Brain microvascular endothelial cell (primary cell): ENCODE data around the gene SPINDOC.
A peak's percentile ranks its signal among the peaks of the same experiment; 100 is the strongest.

Source experiments
- DNase-seq: peaks from one replicate; pipeline ENCODE4 v3.0.0-alpha.2; 2020
- H3K27ac ChIP-seq: fragments of 250-450 bp; sonication (Bioruptor Pico); 2 replicates; pipeline ENCODE4 v1.5.1; 2020; ENCODE audit warnings: mild to moderate bottlenecking, moderate library complexity
- H3K27me3 ChIP-seq: fragments of 250-450 bp; sonication (Bioruptor Pico); replicated peaks from 2 replicates; pipeline ENCODE4 v1.5.1; 2020; ENCODE audit warnings: mild to moderate bottlenecking
- H3K36me3 ChIP-seq: fragments of 250-450 bp; sonication (Bioruptor Pico); replicated peaks from 2 replicates; pipeline ENCODE4 v1.5.1; 2020; ENCODE audit warnings: mild to moderate bottlenecking
- H3K4me3 ChIP-seq: 2 replicates; pipeline ENCODE4 v1.5.1; 2011; ENCODE audit warnings: low read depth, mild to moderate bottlenecking, control low read depth, low read length, moderate library complexity
- in situ Hi-C: cut with HindIII; loops from 2 replicates; pipeline ENCODE4 v1.10.0; 2017; ENCODE audit warnings: low sequenced_read_pairs, low pct_ligation_motif_present
- TF ChIP-seq, protein P1 (sequence below): IDR thresholded peaks from 2 replicates; pipeline ENCODE4 v1.5.1; 2011; ENCODE audit warnings: low read depth, mild to moderate bottlenecking, moderate library complexity, low read length, control low read depth, inconsistent platforms; ENCODE audit errors: missing control alignments

The SPINDOC gene

DNA sequence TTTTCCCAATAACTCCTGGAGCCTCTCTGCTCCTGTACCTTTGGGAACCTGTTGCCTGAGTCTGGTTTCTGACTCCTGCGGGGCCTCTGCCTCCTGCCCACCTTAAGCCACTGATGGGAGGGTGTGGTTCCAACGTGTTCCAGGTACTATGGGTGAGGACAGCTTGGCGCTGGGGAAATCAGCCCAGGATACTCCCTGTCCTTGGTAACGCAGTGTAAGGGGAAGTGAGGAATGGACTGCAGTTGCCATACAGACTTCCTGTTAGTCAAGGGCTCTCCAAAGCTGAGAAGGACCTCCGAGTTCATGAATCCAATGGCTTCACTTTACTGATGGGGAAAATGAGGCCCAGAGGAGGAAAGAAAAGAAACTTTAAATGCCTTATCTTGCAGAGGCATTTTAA, 24.5 kb downstream of the SPINDOC start:
- TF ChIP-seq, protein P1, sequence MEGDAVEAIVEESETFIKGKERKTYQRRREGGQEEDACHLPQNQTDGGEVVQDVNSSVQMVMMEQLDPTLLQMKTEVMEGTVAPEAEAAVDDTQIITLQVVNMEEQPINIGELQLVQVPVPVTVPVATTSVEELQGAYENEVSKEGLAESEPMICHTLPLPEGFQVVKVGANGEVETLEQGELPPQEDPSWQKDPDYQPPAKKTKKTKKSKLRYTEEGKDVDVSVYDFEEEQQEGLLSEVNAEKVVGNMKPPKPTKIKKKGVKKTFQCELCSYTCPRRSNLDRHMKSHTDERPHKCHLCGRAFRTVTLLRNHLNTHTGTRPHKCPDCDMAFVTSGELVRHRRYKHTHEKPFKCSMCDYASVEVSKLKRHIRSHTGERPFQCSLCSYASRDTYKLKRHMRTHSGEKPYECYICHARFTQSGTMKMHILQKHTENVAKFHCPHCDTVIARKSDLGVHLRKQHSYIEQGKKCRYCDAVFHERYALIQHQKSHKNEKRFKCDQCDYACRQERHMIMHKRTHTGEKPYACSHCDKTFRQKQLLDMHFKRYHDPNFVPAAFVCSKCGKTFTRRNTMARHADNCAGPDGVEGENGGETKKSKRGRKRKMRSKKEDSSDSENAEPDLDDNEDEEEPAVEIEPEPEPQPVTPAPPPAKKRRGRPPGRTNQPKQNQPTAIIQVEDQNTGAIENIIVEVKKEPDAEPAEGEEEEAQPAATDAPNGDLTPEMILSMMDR: no peak
- Histone ChIP-seq H3K36me3 (no peaks in the 10 kb centered on the region), H3K4me3 (no peak overlapping the region), H3K27me3 (no peaks in the 10 kb centered on the region), H3K27ac (no peak overlapping the region)
- in situ Hi-C loops: loop anchor here (25.0 kb wide), 1 partner anchor 325 kb away; the partner anchor contains the start of gene MACROD1
- DNase-seq: no peak

DNA sequence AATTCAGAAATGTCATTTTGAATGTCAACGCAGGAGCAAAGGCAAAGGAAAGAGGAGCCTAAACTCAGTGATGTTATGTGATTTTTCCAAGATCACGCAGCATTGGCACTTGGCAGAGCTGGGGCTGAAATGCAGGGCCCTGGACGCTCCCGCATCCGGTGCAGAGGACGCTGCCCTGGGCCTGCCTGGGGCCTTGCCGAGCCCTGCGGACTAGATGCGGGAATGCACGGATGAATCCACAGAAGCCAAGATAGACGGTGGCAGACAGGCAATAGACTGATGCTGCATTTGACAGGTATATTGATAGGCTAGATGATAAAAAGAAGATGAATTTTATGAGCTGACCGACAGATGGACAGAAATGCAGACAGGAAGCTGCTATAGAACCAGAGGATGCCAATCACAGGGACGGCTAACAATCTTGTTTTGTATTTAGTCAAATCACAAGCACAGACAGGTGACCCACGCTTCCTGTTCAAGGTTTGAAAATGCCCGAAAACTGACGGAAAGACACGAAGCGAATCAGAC, 25.0 kb downstream of the SPINDOC start:
- Histone ChIP-seq H3K36me3 (no peaks in the 10 kb centered on the region), H3K27ac (no peak overlapping the region), H3K27me3 (no peaks in the 10 kb centered on the region), H3K4me3 (peak overlapping the region; percentile 44)
- TF ChIP-seq, protein P1: no peak
- in situ Hi-C loops: loop anchor here (25.0 kb wide), 1 partner anchor 324 kb away; the partner anchor contains the start of gene MACROD1
- no peak for DNase-seq

GRCh38 chr11:63838678-63839507, 25.6 kb downstream of the SPINDOC start, which contains the start of gene MARK2:
Gene MARK2 (plus strand): TSS chr11:63839110. CDS start chr11:63839507, 397 bp downstream.
- TF ChIP-seq, protein P1: no peak
- Histone ChIP-seq H3K27me3 (no peaks in the 10 kb centered on the region), H3K4me3 (peak within 1 kb of the TSS; percentile 92), H3K36me3 (no peaks in the 10 kb centered on the region), H3K27ac (peak within 1 kb of the TSS; percentile 60)
- in situ Hi-C loops: loop anchor here (25.0 kb wide), 1 partner anchor 323 kb away; the partner anchor contains the start of gene MACROD1
- DNase-seq: peak; percentile 95

- H3K27ac ChIP-seq: peak overlapping the region; percentile 60
- H3K36me3 ChIP-seq: no peaks in the 10 kb centered on the region
- TF ChIP-seq, protein P1: no peak
- in situ Hi-C loops: loop anchor here (25.0 kb wide), 1 partner anchor 323 kb away; the partner anchor contains the start of gene MACROD1
- no peak for DNase-seq
- no peaks in the 10 kb centered on the region for H3K27me3 ChIP-seq
- H3K4me3 ChIP-seq: peak overlapping the region; percentile 92
Measured at GRCh38 chr11:63839508-63840355, 26.5 kb downstream of the SPINDOC start.

- no peak for DNase-seq
- Histone ChIP-seq H3K36me3 (no peaks in the 10 kb centered on the region), H3K27me3 (no peaks in the 10 kb centered on the region), H3K27ac (no peak overlapping the region), H3K4me3 (peak overlapping the region; percentile 92)
- TF ChIP-seq, protein P1: no peak
- in situ Hi-C loops: loop anchor here (25.0 kb wide), 1 partner anchor 322 kb away; the partner anchor contains the start of gene MACROD1
Measured at GRCh38 chr11:63840356-63841060, 27.3 kb downstream of the SPINDOC start.
